GM12892 (cell line): Measurements from ENCODE around the gene MAGOH.

Source experiments
- POLR2A ChIP-seq: IDR thresholded peaks from 2 replicates; pipeline ENCODE4 v1.6.1; 2011; ENCODE audit warnings: low read depth, low read length, control low read depth
- TAF1 ChIP-seq: IDR thresholded peaks from 2 replicates; pipeline ENCODE4 v1.6.1; 2011; ENCODE audit warnings: low read depth, mild to moderate bottlenecking, control low read depth, low read length, borderline replicate concordance

- TF ChIP-seq POLR2A (no peak), TAF1 (no peak)
Observed at GRCh38 chr1:53249706-53250105, 11.4 kb upstream of the MAGOH start.
